HG03354 (cell line): Measurements from ENCODE around the gene NRAP.

Source experiments
- ATAC-seq: cut with Tn5 transposase; IDR thresholded peaks from one replicate; pipeline ENCODE4 v1.9.1; 2021; ENCODE audit warnings: mild to moderate bottlenecking; ENCODE audit not compliant: unreplicated experiment, poor library complexity, severe bottlenecking

The NRAP gene

DNA sequence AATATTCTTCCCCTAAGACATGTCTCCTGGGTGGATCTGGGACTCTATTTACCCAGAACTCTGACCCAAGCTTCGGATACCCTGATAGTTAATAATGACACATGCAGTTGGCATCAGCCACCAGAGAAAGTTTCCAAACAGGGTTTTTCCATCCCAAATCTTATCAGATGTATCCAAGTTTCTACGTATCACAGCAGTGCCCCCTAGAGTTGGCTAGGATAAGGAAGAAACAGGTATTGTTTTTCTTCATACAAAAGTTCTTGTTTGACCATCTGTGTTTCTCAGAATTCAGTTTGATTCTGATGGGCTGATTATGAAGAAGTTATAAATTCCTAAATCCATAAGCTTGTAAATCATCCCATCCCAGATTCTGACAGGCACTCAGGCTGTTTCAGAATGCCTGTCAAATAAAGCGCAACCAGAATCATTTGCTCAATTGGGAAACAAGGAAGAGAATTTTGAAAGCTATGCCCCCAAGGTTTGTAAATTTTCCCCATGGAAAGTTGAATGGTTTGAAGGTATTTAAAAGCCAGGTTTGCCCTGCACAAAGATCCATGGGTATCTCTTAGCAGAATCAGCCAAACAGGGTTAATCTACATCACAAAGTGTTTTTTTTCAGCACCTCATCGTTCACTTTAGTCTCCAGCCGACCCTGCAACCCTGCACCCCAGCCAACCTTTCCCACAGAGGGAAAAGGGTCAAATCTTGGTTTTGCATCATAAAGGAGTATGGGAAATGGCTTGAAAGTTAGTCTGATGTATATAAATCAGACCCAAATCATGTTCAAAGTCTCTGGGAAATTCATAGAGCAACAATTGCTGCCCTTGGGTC, 47.4 kb downstream of the NRAP start:
- ATAC-seq, result no peak

DNA sequence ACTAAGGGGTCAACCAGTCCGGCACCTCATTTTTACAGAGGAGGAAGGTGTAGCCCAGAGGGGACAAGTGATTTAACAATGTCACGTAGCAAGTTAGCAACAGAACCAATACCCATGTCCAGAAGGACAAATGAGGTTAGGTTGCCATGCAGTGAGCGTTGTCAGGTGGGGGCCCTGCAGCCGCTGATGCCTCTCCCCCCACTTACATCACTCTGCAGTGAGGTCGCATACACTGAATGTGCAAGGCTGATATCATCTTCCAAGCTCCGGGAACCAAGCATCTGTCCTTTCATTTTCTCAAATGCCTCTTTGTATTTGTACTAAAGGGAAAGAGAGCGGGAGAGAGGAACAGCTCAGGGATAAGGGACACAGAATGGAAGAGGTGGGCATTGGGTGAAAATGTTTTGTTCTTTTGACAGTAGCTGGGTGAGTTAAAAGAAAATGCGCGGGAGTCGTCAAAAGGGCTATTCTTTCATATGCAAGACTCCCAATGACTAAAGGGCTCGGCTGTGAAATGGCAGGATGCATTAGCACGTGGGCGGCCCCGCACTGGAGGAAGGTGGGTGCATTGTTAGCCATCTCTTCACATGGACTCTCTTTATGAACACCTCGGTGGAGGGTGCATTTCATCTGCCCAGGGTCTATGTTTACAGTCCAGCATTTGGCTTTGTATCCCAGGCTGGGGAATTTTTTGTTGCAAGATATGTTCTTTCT, 49.7 kb downstream of the NRAP start:
- no peak for ATAC-seq

DNA sequence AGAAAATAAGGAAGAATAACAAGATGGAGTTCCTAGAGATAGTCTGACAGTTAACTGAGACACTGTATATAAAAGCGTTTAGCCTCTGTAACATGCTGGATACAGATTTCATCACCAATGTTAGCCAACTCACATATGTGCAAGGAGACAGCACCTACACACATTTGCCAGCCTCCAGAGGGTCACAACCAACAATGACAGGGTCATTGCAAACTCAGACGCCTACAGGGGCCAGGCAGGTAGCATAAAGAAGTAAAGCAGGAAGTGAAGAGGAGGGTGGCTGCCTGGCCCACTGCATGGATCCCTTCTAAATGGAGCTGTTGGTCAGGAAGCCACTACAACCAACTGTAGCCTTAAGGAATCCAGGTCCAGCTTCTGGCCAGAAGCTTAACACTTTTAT, 50.4 kb downstream of the NRAP start:
- ATAC-seq, result no peak

DNA sequence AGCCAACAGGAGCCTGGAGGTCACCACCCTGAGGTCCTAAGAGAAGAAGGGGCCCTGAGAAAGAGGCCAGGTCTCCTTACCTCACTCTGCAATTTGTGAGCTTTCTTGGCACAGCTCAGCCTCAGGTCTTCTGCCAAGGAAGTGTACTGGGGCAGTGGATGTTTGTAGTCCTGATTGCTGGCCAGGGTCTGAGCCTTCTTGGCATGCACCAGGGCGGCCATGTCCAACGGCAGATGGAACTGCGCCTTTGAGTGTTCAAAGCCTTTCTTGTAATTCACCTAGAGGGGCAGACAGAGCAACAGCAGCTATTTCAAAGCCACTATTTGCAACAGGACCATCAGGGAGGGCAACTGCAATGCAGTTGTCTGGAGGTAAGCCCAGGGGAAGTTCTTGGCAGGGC, 51.7 kb downstream of the NRAP start:
- ATAC-seq, result no peak

DNA sequence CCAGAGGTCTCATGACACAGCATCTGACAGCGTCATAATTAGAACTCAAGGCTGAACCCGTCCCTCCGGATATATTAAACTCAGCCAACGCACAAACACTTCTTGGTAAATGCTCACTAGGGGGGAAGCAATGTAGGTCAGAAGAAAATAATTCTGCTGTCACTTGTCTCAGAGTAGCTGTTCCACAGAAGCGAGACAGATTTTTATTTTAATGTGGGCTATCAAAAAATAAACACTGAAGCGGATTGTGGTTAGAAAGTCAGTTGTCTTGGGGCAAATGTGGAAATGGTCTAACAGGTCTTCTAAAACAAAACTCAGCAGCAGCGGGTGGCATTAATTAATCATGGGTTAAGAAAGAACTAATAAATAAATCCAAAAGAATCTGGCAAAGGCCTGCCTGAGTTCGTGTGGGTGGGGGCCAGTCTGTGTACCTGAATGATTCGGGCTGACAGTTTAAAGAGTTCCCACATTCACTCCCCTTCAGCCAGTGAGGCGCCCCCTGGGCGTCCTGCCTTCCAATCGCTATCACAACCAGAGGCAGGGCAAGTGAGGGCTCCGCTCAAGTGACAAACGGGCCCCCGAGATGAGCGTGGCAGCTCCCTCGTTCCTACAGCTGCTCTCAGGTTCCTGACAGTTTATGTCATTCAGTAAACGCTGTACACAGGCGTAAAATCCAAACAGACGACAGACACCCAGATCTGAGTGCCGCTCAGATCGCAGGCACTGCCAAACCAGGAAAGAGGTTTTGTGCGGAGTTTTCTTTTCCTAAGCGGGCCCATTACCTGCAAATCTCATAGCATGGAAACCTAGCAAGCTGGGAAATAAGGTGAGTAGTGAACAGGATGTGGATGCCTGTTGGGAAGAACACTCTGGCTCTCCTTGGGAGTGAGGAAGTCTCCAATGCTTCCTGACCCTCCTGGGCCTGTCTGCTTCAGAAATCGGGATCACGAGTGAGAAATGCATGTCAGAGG, 52.9 kb downstream of the NRAP start:
- ATAC-seq, result no peak

DNA sequence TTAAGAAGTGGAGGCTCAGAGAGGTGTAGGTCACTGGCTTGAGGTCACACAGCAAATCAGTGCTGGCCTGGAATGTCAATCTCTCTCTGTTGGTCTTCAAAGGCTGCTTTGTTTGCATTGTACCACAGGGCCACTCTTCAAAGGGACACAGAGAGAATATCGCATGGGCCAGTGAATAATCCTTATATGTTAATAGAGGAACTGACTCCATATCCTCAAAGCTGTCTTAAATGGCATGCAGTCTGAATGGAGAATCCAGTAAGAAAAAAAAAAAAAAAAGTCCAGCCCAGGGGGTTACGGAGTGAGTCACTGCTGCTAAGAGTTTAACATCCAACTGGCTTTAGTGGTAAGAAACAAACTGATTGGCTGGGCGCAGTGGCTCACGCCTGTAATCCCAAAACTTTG, 54.1 kb downstream of the NRAP start:
- no peak for ATAC-seq

DNA sequence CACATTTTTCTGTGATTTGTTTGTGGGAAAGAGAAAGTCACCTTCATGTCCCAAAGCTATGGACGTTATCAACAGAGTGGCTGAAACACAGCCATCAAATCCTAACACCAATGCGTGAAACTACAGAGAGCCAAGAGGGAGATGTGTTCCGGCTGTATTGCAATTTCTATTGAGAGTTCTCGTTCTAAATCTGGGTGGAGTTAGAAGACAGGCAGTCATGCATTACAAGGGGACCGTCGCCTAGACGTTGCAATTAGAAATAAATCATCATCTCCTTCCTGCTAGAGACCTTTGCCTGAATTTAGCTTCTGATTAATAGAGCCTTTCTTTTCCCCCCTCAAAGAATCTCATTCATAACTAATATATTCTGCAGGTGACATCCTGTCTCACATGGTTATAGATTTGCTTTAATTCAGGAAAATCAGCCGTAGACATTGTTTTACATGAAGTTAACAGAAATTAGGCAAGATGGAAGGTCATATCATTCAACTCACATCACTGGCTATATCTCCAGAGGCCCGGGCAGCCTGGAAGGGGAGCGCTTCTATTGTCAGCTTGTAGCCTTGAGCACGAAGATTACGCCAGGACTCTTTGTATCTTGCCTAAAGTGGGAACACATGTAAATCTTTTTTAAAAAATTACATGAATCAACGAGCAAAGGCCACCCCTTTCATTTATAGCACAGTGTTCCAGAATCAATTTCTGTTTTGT, 58.4 kb downstream of the NRAP start:
- no peak for ATAC-seq

DNA sequence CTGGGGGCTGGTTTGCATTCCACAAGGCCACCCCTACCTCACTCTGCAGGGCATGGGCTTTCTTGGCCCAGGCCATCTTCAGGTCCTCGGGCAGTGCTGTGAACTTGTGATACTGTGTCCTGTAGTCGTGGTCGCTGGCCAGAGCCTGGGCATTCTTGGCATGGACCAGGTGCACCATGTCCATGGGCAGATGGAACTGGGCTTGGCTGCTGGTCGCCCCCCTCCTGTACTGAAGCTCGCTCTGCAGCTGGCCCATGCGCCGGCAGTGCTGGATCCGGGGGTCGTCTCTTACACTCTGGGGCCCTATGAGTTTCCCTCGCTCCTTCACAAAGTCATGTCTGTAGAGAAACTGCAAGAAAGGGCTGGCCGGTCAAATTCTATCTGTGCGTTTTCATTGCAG, 59.3 kb downstream of the NRAP start:
- ATAC-seq, result no peak

DNA sequence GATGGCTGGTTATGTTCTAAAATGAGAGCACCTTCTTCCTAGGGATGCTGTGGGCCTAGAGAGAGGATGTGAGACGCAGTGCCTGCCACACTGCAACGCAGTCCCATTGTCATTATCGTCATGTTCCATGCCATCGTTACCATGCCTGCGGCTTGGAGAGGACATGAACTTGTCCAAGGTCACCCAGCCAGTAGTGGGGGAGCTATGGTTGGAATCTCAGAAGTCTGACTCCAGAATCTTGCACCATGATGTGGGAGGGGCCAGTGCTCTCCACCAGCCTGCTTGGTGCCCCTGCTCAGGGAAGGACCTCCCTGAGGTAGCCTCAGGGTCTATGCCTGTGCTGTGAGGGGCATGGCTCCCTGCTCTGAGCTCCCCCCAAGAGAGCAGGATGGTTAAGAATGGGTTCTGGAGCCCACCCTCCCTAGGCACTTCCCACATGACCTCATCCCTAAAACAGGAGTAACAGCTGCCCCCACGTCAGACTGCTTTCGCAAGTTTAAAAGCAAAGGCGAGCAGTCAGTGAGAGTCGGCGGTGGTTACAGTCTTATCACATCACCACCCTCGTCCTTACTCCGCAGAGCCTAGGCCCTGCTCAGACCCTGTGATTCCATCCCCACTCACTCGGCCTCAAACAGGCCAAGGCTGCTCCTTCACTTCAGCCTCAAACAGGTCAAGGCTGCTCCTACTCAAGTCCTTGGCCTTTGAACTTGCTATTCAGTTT, 60.6 kb downstream of the NRAP start:
- no peak for ATAC-seq

DNA sequence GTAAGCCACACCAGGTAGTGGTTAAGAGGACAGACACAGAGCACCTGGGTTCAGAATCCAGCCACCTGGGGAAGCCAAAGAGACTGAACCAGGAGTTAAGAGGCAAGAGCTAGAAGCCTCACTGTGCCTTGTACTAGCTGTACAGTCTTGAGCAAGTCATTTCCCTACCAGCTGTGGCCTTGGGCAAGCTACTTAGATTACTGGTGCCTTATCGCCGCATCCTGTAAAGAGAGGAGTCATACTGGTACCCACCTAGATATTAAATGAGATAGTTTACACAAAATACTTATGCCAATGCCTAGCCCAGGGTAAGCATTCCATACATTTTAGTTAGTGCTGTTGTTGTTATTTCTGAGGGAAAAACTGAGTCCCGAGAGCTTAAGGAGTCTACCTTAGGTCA, 63.3 kb downstream of the NRAP start:
- ATAC-seq, result no peak

DNA sequence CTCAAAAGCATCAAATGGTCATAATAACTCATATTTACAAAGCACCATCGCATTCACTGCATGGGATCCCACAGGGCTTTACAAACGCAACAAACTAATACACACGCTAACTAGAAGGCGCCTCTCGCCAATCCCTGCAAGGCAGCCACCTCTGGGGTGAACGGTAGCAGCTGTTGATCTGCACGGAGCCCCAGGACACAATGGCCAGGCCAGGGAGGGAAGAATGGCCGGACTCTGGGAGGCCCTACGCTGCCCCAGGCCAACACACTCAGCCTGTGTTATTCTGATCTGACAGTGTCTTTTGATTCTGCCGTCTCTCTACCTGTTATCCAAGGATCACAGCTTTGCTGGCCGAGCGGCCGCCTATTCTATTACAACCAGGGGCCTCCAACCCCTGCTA, 69.2 kb downstream of the NRAP start:
- ATAC-seq, result no peak

DNA sequence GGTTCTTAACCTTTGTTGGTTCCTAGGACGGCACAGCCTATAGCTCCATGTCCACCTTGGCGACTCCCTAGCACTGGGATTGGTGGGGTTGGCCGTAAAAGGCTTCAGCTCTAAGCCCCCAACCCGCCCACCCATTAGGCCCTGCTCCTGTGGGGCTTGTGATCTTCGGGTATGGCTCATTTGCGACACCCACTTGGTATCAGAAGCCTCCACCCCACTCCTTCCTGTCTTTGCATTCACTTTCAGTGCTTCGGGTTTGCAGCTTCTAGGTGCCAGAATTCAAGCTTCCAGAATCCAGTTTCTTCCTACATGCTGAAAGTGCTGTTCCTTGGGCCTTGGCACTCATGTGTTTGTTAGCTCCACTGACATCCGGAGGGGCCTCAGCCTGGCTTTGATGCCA, 71.5 kb downstream of the NRAP start:
- ATAC-seq, result no peak

DNA sequence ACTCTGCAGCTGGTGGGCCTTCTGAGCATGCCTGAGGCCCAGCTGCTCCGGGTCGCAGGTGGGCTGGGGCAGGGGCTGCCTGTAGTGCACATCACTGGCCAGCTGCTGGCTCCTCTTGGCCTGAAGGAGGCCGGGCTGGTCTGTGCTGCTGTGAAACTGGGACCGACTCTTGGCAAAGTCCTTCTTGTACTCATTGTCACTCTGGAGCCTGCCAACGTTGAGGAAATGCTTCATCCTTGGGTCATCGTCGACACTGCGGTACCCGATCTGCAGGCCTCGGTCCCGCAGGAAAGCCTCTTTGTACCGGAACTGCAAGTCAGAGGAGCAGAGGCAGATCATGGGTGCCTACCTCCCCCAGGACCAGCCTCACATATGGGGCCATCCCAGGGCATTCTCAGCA, 73.3 kb downstream of the NRAP start:
- ATAC-seq, result no peak

DNA sequence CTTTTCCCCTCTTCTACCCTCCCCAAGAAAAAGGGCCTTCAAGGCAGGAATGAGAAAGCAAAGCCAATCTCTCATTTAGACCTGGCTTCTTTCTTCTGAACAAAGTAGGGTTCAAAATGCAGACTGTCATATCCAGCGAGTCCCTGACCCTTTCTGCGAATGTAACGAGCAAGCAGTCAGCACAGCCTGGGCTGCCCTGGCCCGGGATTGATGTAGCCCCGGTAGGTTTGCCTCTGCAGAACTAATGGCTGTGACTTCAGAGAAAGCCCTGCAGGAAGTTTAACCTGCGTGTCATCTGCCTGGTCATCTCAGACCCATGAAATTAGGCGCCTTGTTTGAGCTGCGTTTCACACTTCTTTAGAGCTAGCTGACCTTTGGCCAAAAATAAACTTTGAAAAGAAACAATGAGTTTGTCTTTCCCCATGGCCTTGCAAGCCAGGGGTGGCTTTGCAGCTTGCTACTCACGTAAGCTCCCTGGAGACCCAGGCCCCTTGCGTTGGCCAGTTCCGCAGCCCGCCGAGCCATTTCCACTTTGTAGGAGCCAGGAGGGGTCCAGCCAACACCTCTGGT, 74.6 kb downstream of the NRAP start:
- no peak for ATAC-seq

DNA sequence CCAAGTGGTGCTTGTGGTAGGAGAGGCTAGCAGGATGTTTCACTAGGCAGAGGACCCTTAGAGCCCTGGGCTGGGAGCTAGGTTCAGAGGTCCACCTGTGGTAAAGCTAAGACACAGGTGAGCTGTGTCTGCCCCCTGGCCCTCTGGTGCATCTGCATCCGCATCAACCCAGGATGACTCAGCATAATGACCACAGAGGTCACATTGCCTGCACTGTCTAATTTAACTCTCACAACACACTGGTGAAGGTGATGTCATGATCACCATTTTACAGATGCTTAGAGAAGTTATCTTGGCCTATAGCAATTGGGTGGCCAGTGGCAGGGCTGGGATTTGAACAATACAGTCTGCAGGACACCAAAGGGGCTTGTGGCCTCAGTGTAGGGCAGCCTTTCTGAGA, 77.9 kb downstream of the NRAP start:
- peak; percentile 63 for ATAC-seq

DNA sequence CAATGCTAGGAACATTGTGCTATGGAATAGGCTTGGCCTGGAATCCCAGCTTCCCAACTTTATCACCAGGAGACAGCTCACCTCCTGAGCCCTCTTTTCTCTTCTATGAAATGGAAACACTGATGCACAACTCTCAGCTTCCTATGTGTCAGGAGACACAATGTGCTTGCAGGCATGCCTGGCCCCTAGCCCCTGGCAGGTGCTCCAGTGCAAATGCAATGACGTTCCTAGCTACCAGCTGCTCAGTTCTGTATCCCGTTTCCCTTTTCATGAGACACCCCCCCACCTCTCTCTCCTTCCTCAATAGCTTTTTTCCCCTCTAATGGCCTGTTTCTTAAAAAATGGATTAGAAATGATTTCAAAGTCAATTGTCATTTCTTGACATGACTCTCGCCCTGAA, 80.3 kb downstream of the NRAP start:
- no peak for ATAC-seq

DNA sequence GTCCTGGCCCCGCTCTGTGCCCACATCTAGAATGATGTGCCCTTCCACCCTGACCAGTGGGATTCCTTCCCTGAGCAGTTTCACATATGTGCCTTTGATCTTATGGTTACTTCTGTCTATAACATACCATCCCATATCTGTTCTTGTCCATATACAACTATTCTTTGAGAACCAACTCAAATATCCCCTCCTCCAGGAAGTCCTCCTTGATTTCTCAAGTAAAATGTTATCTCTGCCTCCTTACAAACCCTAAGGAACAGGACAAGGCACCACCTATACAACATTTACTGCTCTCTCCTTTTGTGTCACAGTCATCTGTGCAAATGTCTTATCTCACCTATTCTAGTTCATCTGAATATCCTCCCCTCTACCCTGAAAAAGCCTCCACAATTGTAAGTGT, 82.7 kb downstream of the NRAP start:
- ATAC-seq, result no peak

DNA sequence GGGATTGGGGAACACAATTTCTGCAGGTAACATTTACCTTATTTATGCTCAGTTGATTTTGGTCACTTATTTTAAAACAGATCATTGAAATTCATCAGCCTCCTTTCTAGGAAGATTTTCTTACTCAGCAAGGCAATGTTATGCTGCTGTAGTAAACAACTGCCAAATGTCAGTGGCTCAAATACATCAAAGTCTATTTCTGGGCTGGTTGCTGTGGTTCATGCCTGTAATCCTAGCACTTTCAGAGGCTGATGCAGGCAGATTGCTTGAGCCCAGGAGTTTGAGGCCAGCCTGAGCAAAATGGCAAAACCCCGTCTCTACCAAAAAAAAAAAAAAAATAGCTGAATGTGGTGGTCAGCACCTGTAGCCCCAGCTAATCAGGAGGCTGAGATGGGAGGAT, 85.1 kb downstream of the NRAP start:
- ATAC-seq, result no peak

DNA sequence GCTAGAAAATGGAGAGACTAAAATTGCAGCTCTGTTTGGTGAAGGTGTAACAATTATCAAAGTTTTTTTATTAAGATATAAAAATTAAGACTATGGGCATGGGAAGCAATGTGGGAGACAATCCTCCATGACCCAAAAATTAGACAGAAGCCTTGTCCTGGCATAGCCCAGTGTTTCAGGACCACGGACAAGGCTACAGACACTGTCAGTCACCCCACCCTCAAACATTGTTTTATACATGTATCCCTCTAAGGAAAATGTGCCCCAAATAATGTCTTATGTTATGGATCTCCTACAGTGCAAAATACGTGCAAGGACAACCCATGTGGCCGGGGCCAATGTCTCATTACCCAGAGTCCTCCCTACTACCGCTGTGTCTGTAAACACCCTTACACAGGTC, 87.0 kb downstream of the NRAP start:
- no peak for ATAC-seq
